HCT116 (cell line): Measurements from ENCODE around the gene SEZ6L2.

Source experiments
- RAD21 ChIP-seq: IDR thresholded peaks from 2 replicates; pipeline ENCODE4 v1.6.1; 2012; ENCODE audit warnings: low read depth, mild to moderate bottlenecking
- SIN3A ChIP-seq: IDR thresholded peaks from 2 replicates; pipeline ENCODE4 v1.6.1; 2012; ENCODE audit warnings: low read depth
- YY1 ChIP-seq: IDR thresholded peaks from 2 replicates; pipeline ENCODE4 v1.6.1; 2011; ENCODE audit warnings: low read length, low read depth, moderate library complexity, mild to moderate bottlenecking; ENCODE audit not compliant: insufficient replicate concordance; ENCODE audit errors: extremely low read depth

GRCh38 chr16:29906520-29907244, 7.3 kb upstream of the SEZ6L2 start:
- TF ChIP-seq RAD21 (no peak), SIN3A (no peak), YY1 (no peak)
